GM23338 (cell line): ENCODE data around the gene DDI2. TPM values are rescaled to one million over a fixed set of nuclear protein-coding genes. Genes with fewer than 3 reads are reported as not detected.

Source experiments
- ATAC-seq: fragments of 200-7000 bp; cut with Tn5 transposase; 3 replicates; pipeline ENCODE4 v1.9.1; 2020
- DNase-seq: peaks from one replicate; pipeline ENCODE4 v3.0.0-alpha.2; 2015; ENCODE audit warnings: low spot score
- H2AFZ ChIP-seq: fragments of 200-600 bp; sonication (generic); 2 replicates; pipeline ENCODE4 v1.8.0; 2016; ENCODE audit warnings: antibody characterized with exemption, mild to moderate bottlenecking, moderate library complexity
- H3F3A ChIP-seq: fragments of 200-600 bp; sonication (generic); replicated peaks from 2 replicates; pipeline ENCODE4 v1.8.0; 2017; ENCODE audit warnings: antibody characterized with exemption, mixed run types, low read depth
- H3K27ac ChIP-seq: fragments of 200-600 bp; sonication (generic); 2 replicates; pipeline ENCODE4 v1.6.1; 2016; ENCODE audit warnings: low read depth
- H3K27me3 ChIP-seq: fragments of 200-600 bp; sonication (generic); 2 replicates; pipeline ENCODE4 v1.8.0; 2016; ENCODE audit warnings: mild to moderate bottlenecking, mixed run types, moderate library complexity; ENCODE audit not compliant: insufficient read depth
- H3K36me3 ChIP-seq: fragments of 200-600 bp; sonication (generic); 2 replicates; pipeline ENCODE4 v1.8.0; 2016; ENCODE audit warnings: mild to moderate bottlenecking; ENCODE audit not compliant: insufficient read depth
- H3K4me1 ChIP-seq: fragments of 200-600 bp; sonication (generic); 2 replicates; pipeline ENCODE4 v1.8.0; 2016; ENCODE audit warnings: mild to moderate bottlenecking, moderate library complexity; ENCODE audit not compliant: insufficient read depth
- H3K4me2 ChIP-seq: fragments of 200-600 bp; sonication (generic); 2 replicates; pipeline ENCODE4 v1.7.1; 2017; ENCODE audit warnings: mixed run types
- H3K4me3 ChIP-seq: fragments of 200-600 bp; sonication (generic); 2 replicates; pipeline ENCODE4 v1.6.1; 2016; ENCODE audit warnings: mixed run types
- H3K79me2 ChIP-seq: fragments of 200-600 bp; sonication (generic); replicated peaks from 2 replicates; pipeline ENCODE4 v1.8.0; 2017; ENCODE audit warnings: mild to moderate bottlenecking; ENCODE audit not compliant: insufficient read depth
- H3K9me2 ChIP-seq: fragments of 200-600 bp; sonication (generic); 2 replicates; pipeline ENCODE4 v1.8.0; 2017; ENCODE audit not compliant: insufficient read depth
- H4K20me1 ChIP-seq: fragments of 200-600 bp; sonication (generic); replicated peaks from 2 replicates; pipeline ENCODE4 v1.8.0; 2017; ENCODE audit warnings: mild to moderate bottlenecking; ENCODE audit not compliant: insufficient read depth
- H3K27ac Mint-ChIP-seq: 2 replicates; pipeline ENCODE4 v1.8.0; 2020; ENCODE audit warnings: inconsistent platforms, mild to moderate bottlenecking, moderate library complexity, mixed read lengths
- H3K27me3 Mint-ChIP-seq: 3 replicates; pipeline ENCODE4 v1.8.0; 2022; ENCODE audit warnings: low read depth, mild to moderate bottlenecking, moderate library complexity, mixed read lengths, inconsistent platforms; ENCODE audit not compliant: insufficient read depth, poor library complexity
- H3K36me3 Mint-ChIP-seq: 3 replicates; pipeline ENCODE4 v1.8.0; 2021; ENCODE audit warnings: low read depth, mild to moderate bottlenecking, inconsistent platforms, moderate library complexity, mixed read lengths
- H3K4me1 Mint-ChIP-seq: 3 replicates; pipeline ENCODE4 v1.8.0; 2020; ENCODE audit warnings: mild to moderate bottlenecking, inconsistent platforms, mixed read lengths
- H3K4me3 Mint-ChIP-seq: 3 replicates; pipeline ENCODE4 v1.8.0; 2021; ENCODE audit warnings: moderate library complexity, mild to moderate bottlenecking, inconsistent platforms, mixed read lengths
- H3K9me3 Mint-ChIP-seq: 3 replicates; pipeline ENCODE4 v1.8.0; 2020; ENCODE audit warnings: moderate library complexity, mild to moderate bottlenecking, inconsistent platforms, mixed read lengths
- CREB1 ChIP-seq: fragments of 250-450 bp; sonication (Bioruptor Pico); IDR thresholded peaks from 2 replicates; pipeline ENCODE4 v1.5.0; 2020; ENCODE audit warnings: low read depth, mild to moderate bottlenecking, moderate library complexity
- CTCF ChIP-seq, 2 experiments: fragments of 200-600 bp in 1 of 2; sonication (generic) in 1 of 2; conservative IDR thresholded peaks; 2 replicates each; pipeline versions ENCODE4 v1.5.1 to v1.6.1; 2016 to 2017; ENCODE audit warnings: antibody characterized with exemption in 2 of 2, low read depth in 2 of 2, mild to moderate bottlenecking in 2 of 2, moderate library complexity in 1 of 2
- EZH2 ChIP-seq: fragments of 200-600 bp; sonication (generic); IDR thresholded peaks from one replicate; pipeline ENCODE4 v1.8.0; 2017; ENCODE audit warnings: antibody characterized with exemption, mild to moderate bottlenecking, low read depth; ENCODE audit not compliant: unreplicated experiment
- EZH2phosphoT487 ChIP-seq: fragments of 200-600 bp; sonication (generic); IDR thresholded peaks from one replicate; pipeline ENCODE4 v1.8.1; 2018; ENCODE audit warnings: antibody characterized with exemption; ENCODE audit not compliant: unreplicated experiment
- JUNB ChIP-seq: IDR thresholded peaks from one replicate; pipeline ENCODE4 v1.6.1; 2016; ENCODE audit warnings: antibody characterized with exemption; ENCODE audit not compliant: unreplicated experiment
- NANOG ChIP-seq: IDR thresholded peaks from 2 replicates; pipeline ENCODE4 v1.6.1; 2016; ENCODE audit warnings: antibody characterized with exemption, borderline replicate concordance
- POLR2AphosphoS5 ChIP-seq: IDR thresholded peaks from 2 replicates; pipeline ENCODE4 v1.6.1; 2016; ENCODE audit warnings: antibody characterized with exemption, low read depth
- STAT1 ChIP-seq: IDR thresholded peaks from one replicate; pipeline ENCODE4 v1.6.1; 2016; ENCODE audit warnings: antibody characterized with exemption; ENCODE audit not compliant: unreplicated experiment
- ZNF114 ChIP-seq: fragments of 250-450 bp; sonication (Bioruptor Pico); IDR thresholded peaks from 2 replicates; pipeline ENCODE4 v1.5.0; 2020; ENCODE audit warnings: mild to moderate bottlenecking, moderate library complexity
- polyA plus RNA-seq: library from polyadenylated mRNA; unstranded; fragments of >200 nt; fragmentation: Nextera tagmentation; extraction: Ambion mirVana; gene quantifications from 2 replicates; pipeline ENCODE4 v1.2.1, GENCODE V29; 2016
- total RNA-seq: library from RNA; depleted of rRNA; stranded (reverse); fragments of >200 nt; shearing (Covaris generic); gene quantifications from 2 replicates; pipeline ENCODE4 v1.2.3, GENCODE V29; 2014
- TF ChIP-seq, protein P1 (sequence below): IDR thresholded peaks from 2 replicates; pipeline ENCODE4 v1.6.1; 2016; ENCODE audit warnings: antibody characterized with exemption
- TF ChIP-seq, protein P2 (sequence below): IDR thresholded peaks from one replicate; pipeline ENCODE4 v1.6.1; 2018; ENCODE audit warnings: antibody characterized with exemption; ENCODE audit not compliant: unreplicated experiment

The DDI2 gene
- total and polyA plus RNA-seq, 2 experiments from 2014 or later, result 8.0 to 43.3 TPM

DNA sequence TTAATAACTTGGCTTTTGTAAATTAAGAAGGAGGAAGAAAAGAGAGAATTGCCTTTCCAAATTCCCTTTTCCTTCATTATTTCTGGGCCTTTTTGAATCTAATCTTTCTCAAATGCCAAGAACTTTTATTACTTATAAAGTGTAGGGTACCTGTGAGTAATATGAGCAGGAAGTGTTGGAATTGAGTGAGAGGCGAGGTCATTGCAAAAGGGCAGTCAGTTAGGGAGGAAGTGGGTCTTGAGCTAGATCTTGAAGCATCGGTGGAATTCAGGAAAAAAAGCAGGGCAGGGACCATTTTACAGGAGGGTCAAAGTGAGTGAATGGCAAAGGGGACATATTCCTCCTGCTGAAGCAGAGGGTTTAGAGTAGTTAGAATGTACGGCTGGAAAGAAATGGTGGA lies 23.4 kb downstream of the DDI2 start:
- no peak overlapping the region for H3K27ac Mint-ChIP-seq
- Histone ChIP-seq H3K4me3 (no peak overlapping the region), H3K79me2 (peaks cover 12% of the 10 kb centered on the region), H4K20me1 (peaks cover 20% of the 10 kb centered on the region), H3K9me2 (no peaks in the 10 kb centered on the region), H3K36me3 (peaks cover 52% of the 10 kb centered on the region), H3K4me2 (no peak overlapping the region), H3K27ac (peak overlapping the region; percentile 14; the same call in 1 of the 2 replicates), H3K4me1 (no peaks in the 10 kb centered on the region), H3K27me3 (no peaks in the 10 kb centered on the region), H3F3A (peaks cover 12% of the 10 kb centered on the region; the same call in 1 of the 2 replicates), H2AFZ (no peak overlapping the region)
- ATAC-seq (no peak), DNase-seq (no peak)
- peaks cover 3% of the 10 kb centered on the region for H3K27me3 Mint-ChIP-seq
- no peaks in the 10 kb centered on the region for H3K4me1 Mint-ChIP-seq
- TF ChIP-seq EZH2phosphoT487, result no peak
- TF ChIP-seq, protein P1, sequence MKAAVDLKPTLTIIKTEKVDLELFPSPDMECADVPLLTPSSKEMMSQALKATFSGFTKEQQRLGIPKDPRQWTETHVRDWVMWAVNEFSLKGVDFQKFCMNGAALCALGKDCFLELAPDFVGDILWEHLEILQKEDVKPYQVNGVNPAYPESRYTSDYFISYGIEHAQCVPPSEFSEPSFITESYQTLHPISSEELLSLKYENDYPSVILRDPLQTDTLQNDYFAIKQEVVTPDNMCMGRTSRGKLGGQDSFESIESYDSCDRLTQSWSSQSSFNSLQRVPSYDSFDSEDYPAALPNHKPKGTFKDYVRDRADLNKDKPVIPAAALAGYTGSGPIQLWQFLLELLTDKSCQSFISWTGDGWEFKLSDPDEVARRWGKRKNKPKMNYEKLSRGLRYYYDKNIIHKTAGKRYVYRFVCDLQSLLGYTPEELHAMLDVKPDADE, result no peak
- TF ChIP-seq JUNB, result no peak
- no peak for TF ChIP-seq ZNF114 (CRISPR knock-in tag)
- no peak for TF ChIP-seq POLR2AphosphoS5
- TF ChIP-seq CTCF (conservative IDR thresholded peaks at IDR 0.05; ENCODE audit: low read depth in 2 of 2), result no peak
- H3K4me3 Mint-ChIP-seq, result no peak overlapping the region; the same call in 2 of the 3 replicates
- peaks cover 82% of the 10 kb centered on the region for H3K36me3 Mint-ChIP-seq
- H3K9me3 Mint-ChIP-seq, result no peaks in the 10 kb centered on the region

DNA sequence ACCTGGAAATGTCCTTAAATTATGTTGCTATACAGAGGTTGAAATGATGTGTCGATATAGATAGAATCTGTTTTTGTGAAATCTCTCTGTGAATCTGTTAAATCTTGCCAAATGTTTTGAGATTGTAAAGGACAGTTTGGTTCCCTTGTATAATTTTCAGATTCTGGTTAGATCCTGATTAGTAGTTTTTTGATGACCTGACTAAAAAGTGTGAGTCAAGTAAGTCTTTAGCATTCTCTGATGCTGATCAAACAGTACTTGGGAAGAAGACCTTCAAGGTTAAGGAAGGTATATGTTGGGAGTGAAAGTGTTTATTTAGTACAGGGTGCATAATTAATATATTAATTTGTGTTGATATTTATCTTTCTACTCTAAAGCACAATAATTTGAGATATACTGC lies 32.7 kb downstream of the DDI2 start:
- Mint-ChIP-seq H3K27ac (no peak overlapping the region), H3K4me1 (no peaks in the 10 kb centered on the region), H3K9me3 (no peaks in the 10 kb centered on the region), H3K4me3 (no peak overlapping the region), H3K27me3 (peaks cover 10% of the 10 kb centered on the region), H3K36me3 (peaks cover 66% of the 10 kb centered on the region)
- Histone ChIP-seq H2AFZ (no peak overlapping the region), H3K27me3 (no peaks in the 10 kb centered on the region), H4K20me1 (no peaks in the 10 kb centered on the region; the same call in none of the 2 replicates), H3K27ac (no peak overlapping the region), H3K36me3 (peaks cover 39% of the 10 kb centered on the region), H3K79me2 (peaks cover 20% of the 10 kb centered on the region), H3K4me2 (no peak overlapping the region), H3K4me3 (no peak overlapping the region), H3K4me1 (no peaks in the 10 kb centered on the region), H3K9me2 (no peaks in the 10 kb centered on the region), H3F3A (0 out of 2 replicates have a peak, but pooled peaks cover 8% of the 10 kb centered on the region)
- ATAC-seq (no peak), DNase-seq (no peak)
- TF ChIP-seq STAT1 (no peak), EZH2phosphoT487 (no peak), EZH2 (no peak), ZNF114 (CRISPR knock-in tag) (no peak), NANOG (no peak), CREB1 (no peak)
- TF ChIP-seq, protein P2, sequence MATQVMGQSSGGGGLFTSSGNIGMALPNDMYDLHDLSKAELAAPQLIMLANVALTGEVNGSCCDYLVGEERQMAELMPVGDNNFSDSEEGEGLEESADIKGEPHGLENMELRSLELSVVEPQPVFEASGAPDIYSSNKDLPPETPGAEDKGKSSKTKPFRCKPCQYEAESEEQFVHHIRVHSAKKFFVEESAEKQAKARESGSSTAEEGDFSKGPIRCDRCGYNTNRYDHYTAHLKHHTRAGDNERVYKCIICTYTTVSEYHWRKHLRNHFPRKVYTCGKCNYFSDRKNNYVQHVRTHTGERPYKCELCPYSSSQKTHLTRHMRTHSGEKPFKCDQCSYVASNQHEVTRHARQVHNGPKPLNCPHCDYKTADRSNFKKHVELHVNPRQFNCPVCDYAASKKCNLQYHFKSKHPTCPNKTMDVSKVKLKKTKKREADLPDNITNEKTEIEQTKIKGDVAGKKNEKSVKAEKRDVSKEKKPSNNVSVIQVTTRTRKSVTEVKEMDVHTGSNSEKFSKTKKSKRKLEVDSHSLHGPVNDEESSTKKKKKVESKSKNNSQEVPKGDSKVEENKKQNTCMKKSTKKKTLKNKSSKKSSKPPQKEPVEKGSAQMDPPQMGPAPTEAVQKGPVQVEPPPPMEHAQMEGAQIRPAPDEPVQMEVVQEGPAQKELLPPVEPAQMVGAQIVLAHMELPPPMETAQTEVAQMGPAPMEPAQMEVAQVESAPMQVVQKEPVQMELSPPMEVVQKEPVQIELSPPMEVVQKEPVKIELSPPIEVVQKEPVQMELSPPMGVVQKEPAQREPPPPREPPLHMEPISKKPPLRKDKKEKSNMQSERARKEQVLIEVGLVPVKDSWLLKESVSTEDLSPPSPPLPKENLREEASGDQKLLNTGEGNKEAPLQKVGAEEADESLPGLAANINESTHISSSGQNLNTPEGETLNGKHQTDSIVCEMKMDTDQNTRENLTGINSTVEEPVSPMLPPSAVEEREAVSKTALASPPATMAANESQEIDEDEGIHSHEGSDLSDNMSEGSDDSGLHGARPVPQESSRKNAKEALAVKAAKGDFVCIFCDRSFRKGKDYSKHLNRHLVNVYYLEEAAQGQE, result no peak
- TF ChIP-seq, protein P1, result no peak
